ENCODE results near the gene KLHL13.

The KLHL13 gene

GRCh38 chrX:118117741-118118140 is 1.1 kb upstream of the KLHL13 start:
- Histone ChIP-seq H3F3A (ENCODE audit: control insufficient read depth, insufficient read depth) (no peaks in the 10 kb centered on the region), H3K4me1 (ENCODE audit: control insufficient read depth, low read length) (no peaks in the 10 kb centered on the region; the same call in 1 of the 2 replicates), H3K36me3 (ENCODE audit: control insufficient read depth, low read length) (no peaks in the 10 kb centered on the region), H3K4me2 (ENCODE audit: low read length) (no peak overlapping the region), H3K27me3 (ENCODE audit: control insufficient read depth, low read length) (peaks cover 10% of the 10 kb centered on the region), H3K9me2 (replicated peaks; ENCODE audit: control insufficient read depth, low read length) (no peaks in the 10 kb centered on the region), H3K79me2 (ENCODE audit: control insufficient read depth, low read length) (no peaks in the 10 kb centered on the region), H3K27ac (ENCODE audit: low read depth, low read length) (no peak overlapping the region), H4K20me1 (ENCODE audit: control insufficient read depth, insufficient read depth, low read depth, low read length) (no peaks in the 10 kb centered on the region), H3K4me3 (ENCODE audit: low read length) (peak overlapping the region; percentile 67; the same call in 1 of the 2 replicates), H3K9me3 (ENCODE audit: control insufficient read depth, insufficient read depth, low read length) (no peaks in the 10 kb centered on the region)
- TF ChIP-seq EZH2phosphoT487 (IDR thresholded peaks at IDR 0.05; ENCODE audit: borderline replicate concordance, low read length), result no peak
- TF ChIP-seq CTCF (IDR thresholded peaks at IDR 0.05; ENCODE audit: low read depth, low read length, poor library complexity, severe bottlenecking), result no peak

DNA sequence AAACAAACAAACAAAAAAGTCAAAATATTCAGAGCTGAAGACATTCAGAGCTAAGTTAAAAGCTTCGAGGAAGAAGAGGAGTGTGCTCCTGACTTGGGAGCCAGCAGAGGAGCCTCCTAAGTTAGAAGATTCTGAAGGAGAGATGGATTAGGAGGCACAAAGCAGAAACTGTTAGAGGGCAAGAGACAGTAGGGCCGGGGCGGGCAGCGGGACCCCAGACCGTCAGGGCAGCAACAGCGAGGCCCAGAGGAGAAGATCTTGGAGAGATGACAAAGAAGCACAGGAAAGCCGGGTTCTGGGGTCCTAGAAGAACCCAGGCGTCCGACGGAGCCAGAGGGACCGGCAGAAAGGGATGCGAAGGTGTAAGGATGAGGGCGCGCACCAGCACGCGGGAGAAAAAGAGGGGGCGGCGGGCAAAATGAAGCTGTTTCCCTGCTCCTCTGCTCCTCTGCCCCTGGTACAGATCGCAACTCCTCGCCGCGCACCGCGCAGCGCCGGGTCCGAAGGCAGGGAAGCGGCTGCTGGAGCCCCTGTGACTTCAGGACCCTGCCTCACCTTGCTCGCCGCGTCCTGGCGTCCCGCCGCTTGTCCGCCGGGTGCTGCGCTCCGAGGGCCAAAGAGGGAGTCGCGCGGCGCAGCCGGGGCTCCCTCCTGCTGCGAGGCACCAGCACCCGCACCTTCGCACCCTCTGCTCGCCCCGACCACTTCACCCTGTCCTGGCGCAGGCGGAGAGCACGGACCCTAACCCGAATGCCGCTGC is 477 bp downstream of the KLHL13 start:
- Histone ChIP-seq H3K36me3 (ENCODE audit: control insufficient read depth, low read length) (no peaks in the 10 kb centered on the region), H3K4me2 (ENCODE audit: low read length) (peak overlapping the region; percentile 60)

DNA sequence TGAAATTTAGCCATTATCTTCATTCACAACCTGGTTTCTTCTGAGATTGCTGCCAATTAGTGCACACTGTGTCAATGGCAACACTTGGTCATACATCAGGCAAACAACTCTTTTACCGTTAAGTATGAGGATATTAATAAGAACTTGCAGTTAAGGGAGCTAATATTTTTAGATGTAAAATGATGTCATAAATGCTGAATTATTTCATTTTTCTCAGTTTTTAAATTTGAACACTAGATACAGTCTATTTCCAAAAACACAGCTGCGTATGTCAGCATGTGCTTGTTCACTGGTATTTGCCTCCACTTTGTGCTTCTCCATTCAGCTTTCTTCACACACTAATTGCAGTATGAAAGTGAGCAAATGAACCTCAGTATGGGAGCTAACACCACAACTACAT is 1.6 kb downstream of the KLHL13 start:
- no peak overlapping the region for H3K4me3 ChIP-seq (ENCODE audit: low read length)
- no peaks in the 10 kb centered on the region for H3K36me3 ChIP-seq (ENCODE audit: control insufficient read depth, low read length)
- no peak overlapping the region for H3K4me2 ChIP-seq (ENCODE audit: low read length)
- H3F3A ChIP-seq (ENCODE audit: control insufficient read depth, insufficient read depth), result no peaks in the 10 kb centered on the region
- H4K20me1 ChIP-seq (ENCODE audit: control insufficient read depth, insufficient read depth, low read depth, low read length), result no peaks in the 10 kb centered on the region
- H3K4me1 ChIP-seq (ENCODE audit: control insufficient read depth, low read length), result no peaks in the 10 kb centered on the region; the same call in 1 of the 2 replicates
- H3K79me2 ChIP-seq (ENCODE audit: control insufficient read depth, low read length), result no peaks in the 10 kb centered on the region
- no peaks in the 10 kb centered on the region for H3K9me3 ChIP-seq (ENCODE audit: control insufficient read depth, insufficient read depth, low read length)
- TF ChIP-seq EZH2phosphoT487 (IDR thresholded peaks at IDR 0.05; ENCODE audit: borderline replicate concordance, low read length), result no peak
- TF ChIP-seq CTCF (IDR thresholded peaks at IDR 0.05; ENCODE audit: low read depth, low read length, poor library complexity, severe bottlenecking), result no peak
- H3K9me2 ChIP-seq (replicated peaks; ENCODE audit: control insufficient read depth, low read length), result no peaks in the 10 kb centered on the region
- peaks cover 10% of the 10 kb centered on the region for H3K27me3 ChIP-seq (ENCODE audit: control insufficient read depth, low read length)
- no peak overlapping the region for H3K27ac ChIP-seq (ENCODE audit: low read depth, low read length)

More for the DNA sequence above, 477 bp downstream of the KLHL13 start:
- H3K4me3 ChIP-seq (ENCODE audit: low read length), result peak overlapping the region; percentile 69
- H3K27ac ChIP-seq (ENCODE audit: low read depth, low read length), result no peak overlapping the region
- peaks cover 10% of the 10 kb centered on the region for H3K27me3 ChIP-seq (ENCODE audit: control insufficient read depth, low read length)
- H3F3A ChIP-seq (ENCODE audit: control insufficient read depth, insufficient read depth), result no peaks in the 10 kb centered on the region
- TF ChIP-seq EZH2phosphoT487 (IDR thresholded peaks at IDR 0.05; ENCODE audit: borderline replicate concordance, low read length) (no peak), CTCF (IDR thresholded peaks at IDR 0.05; ENCODE audit: low read depth, low read length, poor library complexity, severe bottlenecking) (no peak)
- no peaks in the 10 kb centered on the region; the same call in 1 of the 2 replicates for H3K4me1 ChIP-seq (ENCODE audit: control insufficient read depth, low read length)
- no peaks in the 10 kb centered on the region for H3K79me2 ChIP-seq (ENCODE audit: control insufficient read depth, low read length)
- no peaks in the 10 kb centered on the region for H3K9me2 ChIP-seq (replicated peaks; ENCODE audit: control insufficient read depth, low read length)
- H4K20me1 ChIP-seq (ENCODE audit: control insufficient read depth, insufficient read depth, low read depth, low read length), result no peaks in the 10 kb centered on the region
- no peaks in the 10 kb centered on the region for H3K9me3 ChIP-seq (ENCODE audit: control insufficient read depth, insufficient read depth, low read length)

Data from DOHH2 (cell line).